ENCODE data around the gene SMARCB1.

DNA sequence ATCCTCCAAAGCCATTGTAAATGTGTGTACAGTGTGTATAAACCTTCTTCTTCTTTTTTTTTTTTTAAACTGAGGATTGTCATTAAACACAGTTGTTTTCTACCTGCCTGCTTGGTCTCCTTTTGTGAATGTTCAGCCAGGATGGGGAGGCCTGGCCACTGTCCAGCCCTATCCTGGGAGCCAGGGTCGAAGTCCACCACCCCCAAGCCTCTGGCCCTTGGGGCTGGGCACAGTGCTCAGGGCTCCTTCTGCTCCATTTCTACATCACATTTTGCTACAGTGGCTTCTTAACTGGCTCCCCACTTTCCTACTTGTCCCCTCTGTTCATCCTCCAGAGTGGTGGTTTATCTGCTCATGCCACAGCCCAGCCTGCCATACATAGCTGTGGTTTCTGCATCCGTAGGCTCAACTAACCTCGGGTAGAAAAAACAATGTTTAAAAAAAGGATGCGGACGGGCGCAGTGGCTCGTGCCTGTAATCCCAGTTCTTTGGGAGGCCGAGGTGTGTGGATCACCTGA, 2.5 kb upstream of the SMARCB1 start:
- TF ChIP-seq POLR2AphosphoS5 (IDR thresholded peaks at IDR 0.05; ENCODE audit: low read depth, low read length) (no peak), FOXP2 (optimal IDR thresholded peaks at IDR 0.05; ENCODE audit: borderline replicate concordance, extremely low read depth, extremely low read length, insufficient read depth) (no peak), TAF1 (IDR thresholded peaks at IDR 0.05; ENCODE audit: borderline replicate concordance, insufficient read depth, low read length) (no peak)

Measured in PFSK-1 (cell line).